Keratinocyte (primary cell): ENCODE results near the gene TCIRG1. TPM values are rescaled to one million over a fixed set of nuclear protein-coding genes. Genes with fewer than 3 reads are reported as not detected.

Experiments
- DNase-seq: peaks from one replicate; pipeline ENCODE4 v3.0.0-alpha.2; 2011; ENCODE audit warnings: low read depth, missing footprints, low spot score
- FAIRE-seq: peaks from 2 replicates; lab custom pipeline; 2011; peaks lifted over from hg19 to GRCh38; lab: Jason Lieb, UNC
- H2AFZ ChIP-seq: 2 replicates; pipeline ENCODE4 v1.6.0; 2012; ENCODE audit warnings: low read length, control low read depth, inconsistent platforms; ENCODE audit not compliant: control insufficient read depth
- H3K27ac ChIP-seq: 2 replicates; pipeline ENCODE4 v1.5.1; 2011; ENCODE audit warnings: low read length; ENCODE audit not compliant: control insufficient read depth, insufficient read depth
- H3K27me3 ChIP-seq: 3 replicates; pipeline ENCODE4 v1.6.0; 2011; ENCODE audit warnings: low read length; ENCODE audit not compliant: control insufficient read depth, insufficient read depth; ENCODE audit errors: extremely low read depth
- H3K36me3 ChIP-seq, 2 experiments: 2 replicates in 1 of 2; 3 replicates in 1 of 2; pipeline ENCODE4 v1.5.1; 2011; ENCODE audit warnings: low read length in 2 of 2, mild to moderate bottlenecking in 1 of 2; ENCODE audit not compliant: control insufficient read depth in 2 of 2, insufficient read depth in 2 of 2; ENCODE audit errors: extremely low read depth in 1 of 2
- H3K4me1 ChIP-seq: 3 replicates; pipeline ENCODE4 v1.5.1; 2011; ENCODE audit warnings: low read length; ENCODE audit not compliant: control insufficient read depth, insufficient read depth; ENCODE audit errors: extremely low read depth
- H3K4me2 ChIP-seq: 3 replicates; pipeline ENCODE4 v1.6.0; 2011; ENCODE audit warnings: low read depth, low read length; ENCODE audit not compliant: control insufficient read depth, insufficient read depth; ENCODE audit errors: extremely low read depth
- H3K4me3 ChIP-seq, 3 experiments: fragments of 200-600 bp in 1 of 3; sonication (generic) in 1 of 3; 2 replicates in 2 of 3; 3 replicates in 1 of 3; pipeline ENCODE4 v1.5.1; 2011 to 2016; ENCODE audit warnings: low read length in 3 of 3, mild to moderate bottlenecking in 3 of 3, control low read depth in 2 of 3, inconsistent platforms in 1 of 3, low read depth in 1 of 3, mixed read lengths in 1 of 3, mixed run types in 1 of 3, moderate library complexity in 1 of 3; ENCODE audit not compliant: control insufficient read depth in 2 of 3, insufficient read depth in 2 of 3; ENCODE audit errors: extremely low read depth in 1 of 3
- H3K79me2 ChIP-seq: 2 replicates; pipeline ENCODE4 v1.6.0; 2012; ENCODE audit warnings: low read length; ENCODE audit not compliant: control insufficient read depth, insufficient read depth
- H3K9ac ChIP-seq: 3 replicates; pipeline ENCODE4 v1.6.0; 2011; ENCODE audit warnings: low read length; ENCODE audit not compliant: control insufficient read depth, insufficient read depth; ENCODE audit errors: extremely low read depth
- H3K9me1 ChIP-seq: 3 replicates; pipeline ENCODE4 v1.6.0; 2011; ENCODE audit warnings: low read length; ENCODE audit not compliant: control insufficient read depth, insufficient read depth; ENCODE audit errors: extremely low read depth
- H3K9me3 ChIP-seq: 2 replicates; pipeline ENCODE4 v1.5.1; 2012; ENCODE audit warnings: low read depth, low read length; ENCODE audit not compliant: control insufficient read depth
- H4K20me1 ChIP-seq: 3 replicates; pipeline ENCODE4 v1.6.0; 2011; ENCODE audit warnings: low read length; ENCODE audit not compliant: control insufficient read depth, insufficient read depth; ENCODE audit errors: extremely low read depth
- CTCF ChIP-seq, 3 experiments: IDR thresholded peaks in 1 of 3; conservative IDR thresholded peaks in 1 of 3; optimal IDR thresholded peaks in 1 of 3; 2 replicates in 2 of 3; 3 replicates in 1 of 3; pipeline versions ENCODE3 to v1.5.1; 2011; ENCODE audit warnings: low read length in 3 of 3, mild to moderate bottlenecking in 3 of 3, moderate library complexity in 2 of 3, control low read depth in 1 of 3, inconsistent platforms in 1 of 3; ENCODE audit not compliant: insufficient read depth in 2 of 3; ENCODE audit errors: extremely low read depth in 1 of 3
- EZH2 ChIP-seq: IDR thresholded peaks from one replicate; pipeline ENCODE4 v1.6.1; 2012; ENCODE audit warnings: inconsistent platforms, mild to moderate bottlenecking, low read length, moderate library complexity
- dilution Hi-C: fragments of 300-500 bp; cut with MboI; formaldehyde crosslinking; loops from one replicate; pipeline ENCODE4 v1.7.0; 2020; ENCODE audit warnings: low sequenced_read_pairs; ENCODE audit not compliant: extremely low pct_ligation_motif_present
- polyA plus RNA-seq, 5 experiments: library from polyadenylated mRNA; depleted of rRNA in 3 of 5; stranded (reverse) in 3 of 5; stranded (forward) in 1 of 5; unstranded in 1 of 5; fragments of >200 nt; gene quantifications; 1 replicate in 1 of 5; 2 replicates in 3 of 5; 3 replicates in 1 of 5; pipeline versions ENCODE4 v1.2.1 to v1.2.3, GENCODE V29; 2011 to 2012; ENCODE audit warnings: missing spikeins in 2 of 5, low read depth in 1 of 5, low replicate concordance in 1 of 5

The TCIRG1 gene
- polyA plus RNA-seq, 1 donor (not counting 4 experiments of a cell fraction or from before 2014, with no cell fraction given): 12.7 TPM

- no peak overlapping the region for H3K9ac ChIP-seq
- FAIRE-seq: no peak
- no peaks in the 10 kb centered on the region for H3K4me1 ChIP-seq
- no peak overlapping the region for H3K4me3 ChIP-seq
- no peak for TF ChIP-seq CTCF (optimal IDR thresholded peaks at IDR 0.05 in 1 of 3, IDR thresholded peaks at IDR 0.05 in 1 of 3, conservative IDR thresholded peaks at IDR 0.05 in 1 of 3; ENCODE audit: extremely low read depth in 1 of 3, insufficient read depth in 2 of 3, low read length in 3 of 3)
- TF ChIP-seq EZH2: no peak
- DNase-seq: no peak
- no peak overlapping the region for H3K27ac ChIP-seq
- no peaks in the 10 kb centered on the region for H3K79me2 ChIP-seq
- no peaks in the 10 kb centered on the region for H3K36me3 ChIP-seq
- no peak overlapping the region for H3K4me2 ChIP-seq
- dilution Hi-C loops: no loop called here
- H2AFZ ChIP-seq: no peak overlapping the region
- H3K9me3 ChIP-seq: no peaks in the 10 kb centered on the region
- H3K27me3 ChIP-seq: no peaks in the 10 kb centered on the region
- H3K9me1 ChIP-seq: no peaks in the 10 kb centered on the region
- H4K20me1 ChIP-seq: no peaks in the 10 kb centered on the region
Observed at GRCh38 chr11:68074584-68075352, 35.9 kb downstream of the TCIRG1 start.

DNA sequence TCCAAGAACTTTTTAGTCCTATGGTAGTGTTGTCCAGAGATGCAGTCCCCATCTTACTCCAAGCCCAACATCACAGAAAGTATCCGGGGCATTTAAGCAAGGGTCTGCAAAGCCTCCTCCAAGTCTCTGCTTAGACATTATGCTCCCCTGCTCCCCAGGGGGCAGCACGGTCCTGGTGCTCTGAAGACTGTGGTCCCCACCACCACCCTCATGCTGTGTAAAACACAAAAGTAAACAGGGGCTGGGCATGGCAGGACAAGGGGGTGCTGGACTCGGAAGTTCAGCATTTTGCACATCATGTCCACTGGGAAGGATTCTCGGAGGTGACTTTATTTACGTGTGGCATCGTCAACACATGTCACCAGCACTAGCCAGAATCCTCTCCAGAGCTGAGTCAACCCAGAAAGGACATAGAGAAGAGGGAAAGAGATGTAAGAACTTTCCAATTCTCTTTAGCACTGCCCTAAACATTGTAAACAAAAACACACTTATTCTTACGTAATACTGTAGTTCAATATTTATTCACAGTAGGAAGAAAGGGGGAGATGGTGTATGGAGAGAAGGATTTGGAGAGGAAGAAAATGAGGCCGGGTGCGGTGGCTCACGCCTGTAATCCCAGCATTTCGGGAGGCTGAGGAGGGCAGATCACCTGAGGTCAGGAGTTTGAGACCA is 37.7 kb downstream of the TCIRG1 start:
- Histone ChIP-seq H3K4me3 (no peak overlapping the region), H3K27ac (no peak overlapping the region), H3K9me1 (no peaks in the 10 kb centered on the region), H3K79me2 (no peaks in the 10 kb centered on the region), H3K27me3 (no peaks in the 10 kb centered on the region), H4K20me1 (no peaks in the 10 kb centered on the region), H3K4me2 (no peak overlapping the region), H3K9ac (no peak overlapping the region), H3K36me3 (no peaks in the 10 kb centered on the region), H3K9me3 (no peaks in the 10 kb centered on the region), H3K4me1 (no peaks in the 10 kb centered on the region), H2AFZ (no peak overlapping the region)
- TF ChIP-seq EZH2: no peak
- no peak for TF ChIP-seq CTCF (optimal IDR thresholded peaks at IDR 0.05 in 1 of 3, IDR thresholded peaks at IDR 0.05 in 1 of 3, conservative IDR thresholded peaks at IDR 0.05 in 1 of 3; ENCODE audit: extremely low read depth in 1 of 3, insufficient read depth in 2 of 3, low read length in 3 of 3)
- dilution Hi-C loops: no loop called here
- FAIRE-seq: no peak
- DNase-seq: no peak
